Inflammatory macrophage treated with lipopolysaccharide for 4 hours (primary cell): Measurements from ENCODE around the gene PROX2.

Source experiments
- DNase-seq: peaks from one replicate; pipeline ENCODE4 v3.0.0-alpha.2; 2020

The PROX2 gene

DNA sequence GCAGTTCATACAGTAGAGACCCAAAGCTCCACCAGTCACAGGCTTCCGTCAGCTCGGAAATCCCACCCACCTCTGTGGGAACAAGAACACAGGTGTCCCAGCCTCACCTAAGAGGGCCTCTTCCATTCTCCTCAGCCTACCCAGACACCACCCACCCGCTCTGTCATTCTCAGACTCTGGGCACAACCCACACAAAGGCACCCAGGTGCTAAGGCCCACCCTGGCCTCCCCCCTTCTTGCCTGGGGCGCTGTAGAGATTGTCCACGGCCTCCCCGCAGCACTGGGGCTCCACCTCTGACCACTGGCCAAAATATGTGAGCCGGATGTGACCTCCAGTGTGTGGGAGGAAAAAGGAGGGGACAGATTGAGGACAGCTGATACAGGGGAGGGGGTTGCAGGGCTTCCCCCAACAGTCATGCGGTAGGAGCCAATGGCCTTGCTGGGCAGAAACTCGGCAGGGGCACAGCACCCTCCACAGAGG lies 33.0 kb upstream of the PROX2 start:
- DNase-seq, result no peak

DNA sequence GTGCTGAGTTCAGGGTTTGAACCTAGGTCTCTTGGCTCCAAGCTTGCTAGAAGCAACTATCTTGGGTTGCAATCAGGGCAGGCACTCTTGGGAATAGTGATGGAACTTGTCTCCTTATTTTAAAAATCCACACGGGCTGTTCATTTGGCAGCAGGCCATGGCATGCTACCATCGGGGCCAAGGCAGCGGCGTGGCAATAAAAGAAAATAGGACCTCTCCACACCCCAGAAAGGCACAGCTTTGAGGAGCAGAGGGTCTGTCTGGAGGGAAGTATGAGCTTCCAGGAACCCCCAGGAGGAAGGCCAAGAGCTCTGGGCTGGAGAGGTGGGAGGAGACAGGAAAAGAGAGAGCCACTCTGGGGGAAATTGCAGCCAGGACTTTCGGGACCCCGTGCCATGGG lies 31.8 kb upstream of the PROX2 start:
- DNase-seq, result no peak

DNA sequence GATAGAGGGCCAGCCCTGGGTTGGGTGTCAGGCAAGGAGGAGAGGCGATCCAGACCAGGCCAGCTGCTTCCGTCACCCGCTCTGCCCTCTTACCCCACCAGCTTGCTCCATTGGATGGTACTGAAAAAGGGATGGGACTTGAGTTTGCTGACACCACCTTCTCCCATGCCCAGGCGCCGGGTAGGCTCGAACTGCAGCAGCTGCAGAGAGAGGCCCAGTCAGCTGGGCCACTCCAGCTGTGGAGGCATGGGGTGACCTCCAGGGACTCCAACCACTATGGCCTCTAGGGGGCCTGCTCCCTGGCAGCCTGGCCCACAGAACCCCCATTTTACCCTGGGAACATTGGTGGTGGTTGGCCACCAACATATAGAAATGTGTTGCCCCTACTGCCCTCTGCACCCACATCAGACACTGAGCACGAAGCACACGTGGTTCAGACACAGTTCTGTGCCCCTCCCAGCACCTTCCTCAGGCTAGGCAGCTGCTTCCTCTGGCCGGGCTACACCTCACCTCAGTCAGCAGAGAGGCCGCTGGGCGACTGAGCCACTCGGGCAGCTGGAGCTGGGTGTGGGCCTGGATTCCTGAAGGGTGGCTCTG lies 31.1 kb upstream of the PROX2 start:
- DNase-seq, result no peak

- peak; percentile 56 for DNase-seq
Measured at GRCh38 chr14:74905595-74906142, 29.7 kb upstream of the PROX2 start.

DNA sequence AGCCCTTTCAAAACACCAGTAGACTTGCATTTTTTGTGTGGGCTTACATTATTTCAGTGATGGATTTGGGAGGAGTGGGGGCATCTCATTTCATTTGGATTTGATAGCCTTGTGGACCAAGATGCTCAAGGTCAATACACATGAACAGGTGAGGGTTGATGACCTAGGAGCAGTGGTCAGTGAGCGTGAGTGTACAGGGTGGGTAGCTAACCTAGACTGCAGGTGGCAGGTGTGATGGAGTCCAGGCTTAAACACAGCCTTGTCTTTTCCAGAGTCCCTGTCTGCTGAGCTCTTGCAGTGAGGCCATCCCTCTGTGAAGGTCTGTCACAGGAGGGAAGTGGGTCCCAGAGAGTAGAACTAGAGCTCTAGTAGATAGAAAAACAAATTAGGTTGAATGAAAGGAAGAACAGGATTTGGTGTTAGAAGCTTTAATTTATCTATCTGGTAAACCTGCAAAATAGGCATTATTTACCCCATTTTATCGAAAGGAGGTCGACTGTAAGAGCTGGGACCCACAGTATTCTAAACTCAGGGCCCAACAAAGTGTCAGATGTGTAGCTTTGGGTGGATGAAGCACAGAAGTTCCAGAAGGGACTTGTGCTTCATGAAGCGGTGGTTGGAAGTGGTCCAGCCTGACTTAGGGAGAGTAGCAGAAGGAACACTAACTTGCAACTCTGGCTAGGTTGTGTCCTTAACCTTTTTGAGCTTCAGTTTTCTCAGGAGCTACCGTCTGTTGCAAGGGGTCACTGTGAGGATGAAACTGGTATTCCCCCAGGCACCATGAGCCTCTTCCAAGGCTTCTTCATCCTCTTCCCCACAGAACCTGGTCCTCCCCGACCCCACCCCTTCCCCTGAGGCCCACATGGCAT lies 28.9 kb upstream of the PROX2 start:
- DNase-seq, result no peak

GRCh38 chr14:74902941-74903705 lies 27.2 kb upstream of the PROX2 start:
- no peak for DNase-seq

- DNase-seq, result no peak
Measured at GRCh38 chr14:74898694-74899093, 22.7 kb upstream of the PROX2 start.

- no peak for DNase-seq
Measured at GRCh38 chr14:74898083-74898482, 22.1 kb upstream of the PROX2 start.

DNA sequence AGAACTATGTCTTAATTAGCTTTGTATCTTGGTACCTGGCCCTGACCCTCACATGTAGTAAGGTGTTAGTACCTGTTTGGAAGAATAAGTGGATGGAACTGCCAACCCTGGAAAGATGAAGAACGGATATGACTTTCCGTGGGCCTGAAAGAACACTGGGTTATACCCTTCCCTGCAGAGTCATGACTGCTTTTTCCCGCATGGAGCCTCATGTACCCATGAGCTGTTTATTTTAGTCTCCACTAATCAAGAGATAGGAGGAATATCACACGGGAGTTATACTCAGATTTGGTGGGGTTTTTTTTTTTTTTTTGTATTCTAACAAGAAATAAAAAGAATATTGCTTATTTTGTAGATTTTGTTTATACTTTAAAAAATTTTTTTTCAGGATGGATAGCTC lies 21.7 kb upstream of the PROX2 start:
- no peak for DNase-seq

DNA sequence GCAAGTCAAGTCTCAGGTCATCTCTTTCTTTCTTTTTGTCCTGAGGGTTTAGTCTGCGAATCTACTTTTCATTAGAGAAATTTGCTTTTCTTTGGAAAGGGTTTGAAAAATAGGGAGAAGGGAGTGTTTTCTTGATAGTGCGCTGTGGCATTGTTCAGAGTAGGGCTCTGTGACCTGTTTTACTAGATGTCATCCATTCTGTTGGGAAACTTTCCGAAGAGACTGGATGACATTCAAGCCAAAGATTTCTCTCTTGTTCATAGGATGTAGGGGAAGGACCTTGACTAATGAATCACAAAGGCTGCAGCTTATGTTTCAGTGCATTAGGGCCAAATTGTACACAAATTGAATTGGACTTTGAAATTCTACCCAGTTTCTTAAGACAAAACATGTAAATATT lies 20.5 kb upstream of the PROX2 start:
- no peak for DNase-seq

DNA sequence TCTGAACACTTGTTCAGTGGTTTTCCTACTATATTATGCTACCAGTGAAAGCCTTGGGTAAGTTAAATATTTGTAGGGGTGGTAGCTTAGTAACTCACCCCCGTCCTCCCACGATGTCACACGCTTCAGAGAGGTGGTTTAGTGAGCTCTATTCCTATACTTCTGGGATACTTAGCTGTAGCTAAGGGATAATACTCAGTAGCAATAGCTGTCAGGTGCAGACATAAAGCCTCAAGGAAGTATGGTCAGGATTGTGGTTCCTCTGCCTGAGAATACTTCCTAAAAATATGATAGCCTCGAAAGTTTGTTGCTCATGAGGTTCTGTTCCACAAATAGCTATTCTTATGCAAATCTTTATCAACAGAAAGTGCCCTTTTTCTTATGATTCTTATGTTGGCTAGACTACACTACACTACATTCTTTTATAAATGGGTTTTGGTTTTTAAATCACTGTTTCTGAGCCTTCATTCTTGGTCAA lies 17.7 kb upstream of the PROX2 start:
- DNase-seq, result peak; percentile 78

GRCh38 chr14:74892745-74893144 lies 16.8 kb upstream of the PROX2 start:
- DNase-seq, result peak; percentile 8

DNA sequence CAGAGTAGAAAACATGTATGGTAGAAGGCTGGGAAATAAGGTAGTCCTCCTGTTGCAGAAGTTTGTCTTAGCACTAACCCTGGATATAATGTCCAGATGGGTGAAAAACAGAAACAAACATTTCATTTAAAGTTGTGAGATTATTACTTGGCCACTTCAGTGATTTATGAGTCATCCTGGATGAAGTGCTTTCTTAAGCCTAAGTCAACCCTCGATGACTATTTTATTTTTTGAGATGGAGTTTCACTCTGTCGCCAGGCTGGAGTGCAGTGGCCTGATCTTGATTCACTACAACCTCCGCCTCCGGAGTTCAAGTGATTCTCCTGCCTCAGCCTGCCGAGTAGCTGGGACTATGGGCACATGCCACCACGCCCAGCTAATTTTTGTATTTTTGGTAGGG lies 15.9 kb upstream of the PROX2 start:
- peak; percentile 77 for DNase-seq

DNA sequence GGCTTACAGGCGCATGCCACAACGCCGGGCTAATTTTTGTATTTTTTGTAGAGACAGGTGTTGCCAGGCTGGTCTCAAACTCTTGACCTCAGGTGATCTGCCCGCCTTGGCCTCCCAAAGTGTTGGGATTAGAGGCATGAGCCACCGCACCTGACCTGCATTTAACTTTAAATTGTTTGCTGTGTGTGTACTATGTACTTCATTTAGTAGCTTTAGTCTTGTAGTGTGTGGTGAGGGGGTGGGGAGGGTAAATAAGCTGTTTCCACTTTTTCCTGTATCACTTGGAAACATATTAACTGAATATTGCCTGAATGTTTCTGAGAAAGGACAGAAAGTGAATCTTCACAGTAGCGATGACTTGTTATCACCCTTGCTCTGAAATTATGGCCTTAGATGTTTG lies 14.3 kb upstream of the PROX2 start:
- DNase-seq, result no peak

DNA sequence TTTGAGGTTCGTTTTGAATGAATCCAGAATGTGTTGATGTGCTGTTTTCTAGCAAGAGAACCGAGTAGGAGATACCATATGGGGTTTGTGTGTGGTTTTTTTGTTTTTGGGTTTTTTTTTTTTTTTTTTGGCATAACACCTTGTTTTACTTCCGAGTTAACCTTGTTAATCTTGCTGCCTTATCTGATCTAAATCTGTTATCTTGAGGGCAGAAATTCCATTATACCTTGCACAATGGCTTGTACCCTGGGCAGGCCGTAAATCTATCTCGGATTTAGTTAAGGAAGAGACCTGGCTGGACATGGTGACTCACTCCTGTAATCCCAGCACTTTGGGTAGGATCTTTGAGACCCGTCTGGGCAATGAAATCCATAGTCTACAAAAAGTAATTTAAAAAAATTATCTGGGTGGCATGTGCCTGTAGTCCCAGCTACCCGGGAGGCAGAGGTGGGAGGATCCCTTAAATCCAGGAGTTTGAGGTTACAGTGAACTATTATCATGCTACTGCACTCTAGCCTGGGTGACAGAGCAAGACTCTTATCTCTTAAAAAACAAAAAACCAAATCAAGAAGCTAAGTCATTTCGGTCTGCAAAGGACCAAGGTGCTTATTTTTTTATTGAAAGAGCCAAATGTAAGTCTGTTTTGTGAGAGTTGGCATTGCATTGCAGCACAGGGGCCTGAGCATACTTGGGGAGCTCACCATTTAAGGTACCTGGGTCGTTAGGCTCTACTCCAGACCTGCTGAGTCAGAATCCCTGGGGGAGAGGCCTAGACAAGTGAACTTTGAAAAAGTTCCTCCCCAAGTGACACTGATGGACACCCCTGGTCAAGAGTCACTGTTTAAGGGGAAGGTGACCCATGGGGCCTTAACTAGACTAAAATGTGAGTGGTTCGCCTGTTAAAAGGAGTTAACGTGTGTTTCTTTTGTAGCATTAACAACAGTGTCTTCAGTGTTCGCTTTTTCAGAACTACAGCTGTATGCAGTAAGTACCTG lies 12.5 kb upstream of the PROX2 start:
- DNase-seq, result no peak

DNA sequence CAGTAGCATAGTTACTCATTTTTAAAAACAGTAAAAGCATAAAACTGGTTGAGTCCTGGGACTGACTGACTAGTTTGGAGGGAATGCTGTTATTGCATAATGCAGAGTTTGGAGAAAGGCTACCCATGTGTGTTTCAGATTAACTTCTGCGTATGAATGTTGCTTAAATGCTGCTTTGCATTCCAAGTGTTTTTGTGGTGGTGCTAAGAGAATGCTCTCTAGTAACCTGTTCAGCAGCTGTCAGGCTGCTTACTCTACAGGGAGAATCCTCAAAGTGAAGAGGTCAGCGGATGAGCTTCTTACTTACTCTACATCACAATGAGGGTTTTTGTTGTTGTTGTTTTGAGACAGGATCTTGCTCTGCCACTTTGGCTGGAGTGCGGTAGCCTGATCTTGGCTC lies 10.1 kb upstream of the PROX2 start:
- DNase-seq, result no peak

- peak; percentile 76 for DNase-seq
Measured at GRCh38 chr14:74882103-74882920, 6.4 kb upstream of the PROX2 start.

- peak; percentile 87 for DNase-seq
Measured at GRCh38 chr14:74881431-74882102, 5.6 kb upstream of the PROX2 start, which contains the start of gene DLST. Gene DLST, plus strand, starts transcription at chr14:74881916. Its CDS starts 38 bp downstream, at chr14:74881954.

DNA sequence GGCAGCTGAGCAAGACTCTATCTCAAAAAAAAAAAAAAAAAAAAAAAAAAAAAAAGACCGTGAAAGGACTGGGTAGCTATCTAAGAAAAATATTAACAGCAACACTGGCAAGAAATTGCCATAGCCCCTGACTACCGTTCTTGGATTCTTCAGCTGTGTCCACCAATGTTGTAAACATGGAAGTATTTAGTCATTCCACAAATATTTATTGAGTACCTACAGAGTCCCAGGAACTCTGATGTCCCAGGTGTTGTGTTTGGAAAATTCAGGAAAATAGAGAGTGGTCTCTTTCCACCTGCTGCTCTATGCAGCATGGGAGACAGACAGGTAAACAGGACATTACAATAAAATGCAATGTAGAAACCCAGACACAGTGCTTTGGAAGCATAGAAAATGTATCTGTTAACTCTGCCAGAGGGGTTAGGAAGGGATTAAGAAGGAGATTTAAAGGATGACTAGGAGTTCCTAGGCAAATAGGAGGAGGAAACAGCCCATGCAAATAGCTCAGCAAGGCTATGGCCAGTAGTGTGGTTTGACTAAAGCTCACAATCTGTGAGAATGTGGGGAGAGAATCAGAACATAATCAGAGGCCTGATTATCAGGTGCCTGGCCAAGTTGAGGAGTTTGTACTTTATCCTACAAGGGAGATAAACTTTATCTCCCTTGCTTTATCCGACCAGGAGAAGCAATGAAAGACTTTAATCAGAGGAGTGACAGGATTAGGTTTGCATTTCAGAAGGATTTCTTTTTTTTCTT lies 3.7 kb upstream of the PROX2 start:
- no peak for DNase-seq

DNA sequence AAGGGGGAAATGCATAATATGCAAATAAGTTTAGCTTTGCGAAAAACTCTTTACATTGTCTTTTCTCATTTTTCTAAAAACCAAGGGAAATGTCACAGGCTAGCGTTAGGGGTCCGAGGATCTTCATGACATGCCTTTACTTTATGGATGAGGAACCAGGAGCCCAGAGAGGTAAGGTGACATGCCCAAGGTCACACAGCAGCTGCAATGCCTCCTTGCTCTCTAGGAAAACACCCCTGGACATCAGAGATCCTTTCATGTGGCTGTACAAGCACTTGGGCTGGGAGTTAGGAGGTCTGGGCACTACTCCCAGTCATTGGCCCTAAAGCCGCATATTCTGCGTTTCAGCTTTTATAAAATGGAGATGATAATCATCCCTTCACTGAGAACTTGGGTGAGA lies 741 bp downstream of the PROX2 start:
- no peak for DNase-seq
